NCI-H1436 (cell line): ENCODE data around the gene RASAL2.
"Not testable (repeated sequence)": the region's sequence is repeated elsewhere in the genome, so short reads cannot be mapped to it uniquely, and the experiment has no call there.

Source experiments
- DNase-seq: peaks from one replicate; lab custom pipeline; 2025; lab: John Stamatoyannopoulos, UW

Gene RASAL2

GRCh38 chr1:178345807-178346206, 251.9 kb downstream of the RASAL2 start:
- DNase-seq: no peak

GRCh38 chr1:178349801-178350200, 255.9 kb downstream of the RASAL2 start:
- no peak for DNase-seq

DNA sequence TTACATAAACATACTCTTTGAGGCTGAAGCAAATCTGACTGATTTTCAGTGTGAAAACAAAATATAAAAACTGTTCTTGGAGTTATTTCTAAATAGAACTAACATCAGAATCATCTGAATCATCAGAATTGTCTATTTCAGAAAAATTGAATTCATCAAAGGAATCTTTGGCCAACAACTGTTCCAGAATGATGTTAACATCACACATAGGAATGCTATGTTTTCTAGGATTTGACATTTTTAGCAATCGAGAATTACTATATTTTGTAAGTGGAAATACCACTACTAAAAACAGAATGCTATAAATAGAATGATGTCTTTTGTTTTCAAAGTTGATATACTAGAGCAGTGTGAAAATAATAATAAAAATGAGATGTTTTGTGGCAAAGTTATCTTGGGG, 258.0 kb downstream of the RASAL2 start:
- not testable (repeated sequence) for DNase-seq

GRCh38 chr1:178352790-178353416, 259.0 kb downstream of the RASAL2 start:
- DNase-seq: no peak

DNA sequence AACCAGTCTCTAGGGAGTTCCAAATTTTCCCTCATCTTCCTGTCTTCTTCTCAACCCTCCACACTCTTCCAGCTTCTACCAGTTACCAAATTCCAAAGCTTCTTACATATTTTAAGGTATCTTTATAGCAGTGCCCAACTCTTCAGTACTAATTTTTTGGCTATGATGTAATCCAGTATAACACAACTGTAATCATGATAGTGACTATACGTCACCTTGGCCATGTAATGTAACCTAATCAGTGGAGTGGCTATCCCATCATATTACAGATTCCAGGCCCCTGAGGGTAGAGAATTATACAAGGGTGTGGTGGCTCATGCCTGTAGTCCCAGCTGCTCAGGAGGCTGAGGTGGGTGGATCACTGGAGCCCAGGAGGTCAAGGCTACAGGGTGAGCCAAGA, 259.6 kb downstream of the RASAL2 start:
- DNase-seq: no peak

DNA sequence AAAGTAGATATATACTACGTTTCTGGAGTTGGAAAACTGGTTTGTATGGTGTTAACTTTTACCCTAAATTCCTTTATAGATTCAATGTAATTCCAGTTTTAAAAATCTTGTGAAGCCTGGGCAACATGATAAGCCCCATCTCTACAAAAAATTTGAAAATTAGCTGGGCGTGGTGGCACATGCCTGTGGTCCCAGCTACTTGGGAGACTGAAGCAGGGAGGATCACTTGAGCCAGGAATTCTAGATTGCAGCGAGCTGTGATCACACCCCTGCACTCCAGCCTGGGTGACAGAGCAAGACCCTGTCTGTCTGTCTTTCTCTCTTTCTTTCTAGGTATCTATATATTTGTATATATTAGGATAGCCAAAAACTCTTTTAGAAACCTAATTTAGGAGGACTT, 260.9 kb downstream of the RASAL2 start:
- DNase-seq: no peak

DNA sequence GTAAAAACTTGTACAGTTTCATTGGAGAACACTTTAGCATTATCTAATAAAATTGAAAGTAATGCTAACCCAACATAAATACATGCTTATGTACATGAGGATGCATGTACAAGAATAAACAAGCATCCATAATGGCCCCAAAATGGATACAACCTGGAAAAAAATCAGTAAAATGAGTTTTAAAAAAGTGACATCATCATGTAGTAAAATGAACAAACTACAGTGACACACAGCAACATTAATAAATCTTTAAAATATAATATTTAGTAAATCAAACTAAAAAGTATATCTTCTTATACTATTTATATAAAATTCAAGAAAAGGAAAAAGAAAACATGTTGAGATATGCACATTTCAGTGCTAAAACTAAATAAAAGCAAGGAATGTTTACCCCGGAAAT, 262.4 kb downstream of the RASAL2 start:
- no peak for DNase-seq

GRCh38 chr1:178358456-178358855, 264.6 kb downstream of the RASAL2 start:
- no peak for DNase-seq

- DNase-seq: no peak
Observed at GRCh38 chr1:178360421-178360820, 266.5 kb downstream of the RASAL2 start.

GRCh38 chr1:178361847-178362246, 267.9 kb downstream of the RASAL2 start:
- DNase-seq: no peak

DNA sequence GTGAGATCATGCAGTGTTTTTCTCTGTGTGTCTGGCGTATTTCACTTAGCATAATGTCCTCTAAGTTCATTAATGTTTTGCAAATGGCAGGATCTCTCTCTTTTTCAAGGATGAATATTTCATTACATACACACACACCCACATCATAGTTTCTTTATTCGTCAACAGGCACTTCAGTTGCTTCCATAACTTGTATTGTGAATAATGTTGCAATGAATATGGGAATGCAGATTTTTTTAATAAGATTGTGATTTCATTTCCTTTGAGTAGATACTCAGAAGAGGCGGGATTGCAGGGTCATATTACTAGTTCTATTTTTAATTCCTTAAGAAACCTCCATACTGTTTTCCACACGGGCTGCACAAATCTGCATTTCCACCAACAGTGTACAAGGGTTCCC, 268.8 kb downstream of the RASAL2 start:
- no peak for DNase-seq

DNA sequence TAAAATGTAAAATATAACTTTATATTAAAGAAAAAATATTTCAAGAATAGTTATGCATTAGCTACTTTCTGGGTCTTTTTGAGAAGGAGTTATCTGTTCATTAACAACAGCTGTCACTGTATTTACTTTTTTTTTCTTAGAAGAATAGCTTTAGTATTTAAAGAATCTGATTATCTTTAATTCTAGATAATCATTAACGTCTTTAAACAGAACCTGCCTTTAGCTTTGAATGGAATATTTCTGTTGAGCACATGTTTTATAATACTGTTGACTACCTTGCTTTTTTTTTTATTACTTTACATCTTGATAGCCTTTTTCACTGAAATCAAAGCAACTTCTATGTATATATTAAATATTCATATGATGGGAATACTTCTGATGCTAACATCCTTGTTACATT, 270.9 kb downstream of the RASAL2 start:
- no peak for DNase-seq

GRCh38 chr1:178367151-178367550, 273.2 kb downstream of the RASAL2 start:
- no peak for DNase-seq

DNA sequence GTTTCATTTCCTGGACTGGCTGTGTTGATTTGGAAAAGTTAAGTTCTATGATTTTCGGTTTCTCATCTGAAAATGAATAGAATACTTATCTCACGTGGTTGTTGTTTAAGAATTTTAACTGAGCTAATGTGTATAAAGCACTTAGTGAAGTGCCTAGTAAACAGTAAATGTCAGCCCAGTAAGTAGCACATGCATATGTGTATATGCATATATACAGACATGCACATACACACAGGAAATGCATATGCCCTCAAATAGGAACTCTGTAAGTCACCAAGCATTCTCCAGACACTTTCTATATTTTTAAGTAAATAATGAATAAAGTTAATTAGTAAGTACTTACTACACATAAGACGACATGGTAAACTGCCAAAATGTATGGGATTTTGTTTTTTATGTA, 274.3 kb downstream of the RASAL2 start:
- no peak for DNase-seq

DNA sequence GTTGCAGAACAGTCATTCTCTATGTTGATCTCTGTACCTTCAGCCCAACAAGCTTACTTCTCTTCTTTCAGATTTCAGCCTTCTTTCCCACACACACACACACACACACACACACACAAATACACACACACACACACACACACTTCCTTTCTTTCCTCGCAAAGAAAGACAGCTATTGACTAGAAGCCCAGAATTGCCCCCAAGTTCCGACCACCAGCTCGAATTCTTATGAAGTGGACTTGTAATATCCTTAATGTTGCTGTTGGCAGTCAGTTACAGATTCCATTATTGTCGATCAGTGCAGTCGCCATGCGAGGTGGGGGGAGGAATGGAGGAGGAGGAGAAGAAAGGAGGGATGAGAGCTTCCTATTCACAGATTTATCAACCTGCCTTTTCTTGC, 277.3 kb downstream of the RASAL2 start:
- no peak for DNase-seq

DNA sequence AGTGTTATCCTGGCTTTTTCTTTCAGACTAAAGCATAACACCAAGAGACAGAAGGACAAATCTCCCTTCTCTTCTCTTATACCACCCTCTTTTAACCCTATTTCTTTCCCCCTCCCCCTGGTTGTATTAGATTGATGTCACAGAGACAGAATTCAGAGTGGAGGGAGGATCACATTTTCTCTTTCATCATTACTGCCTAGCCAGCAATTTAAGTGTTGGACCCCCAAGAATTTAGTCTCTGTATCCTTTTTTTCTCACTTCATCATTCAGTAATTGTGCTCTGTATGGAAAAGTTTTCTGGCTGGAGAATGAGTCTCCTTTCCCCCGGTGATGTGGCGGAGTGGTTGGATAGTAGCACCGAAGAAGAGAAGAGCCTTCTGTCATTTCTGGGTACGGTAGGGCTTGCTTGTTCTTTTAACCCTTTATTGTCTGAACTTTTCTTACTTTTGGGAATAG, 278.1 kb downstream of the RASAL2 start:
- DNase-seq: no peak

GRCh38 chr1:178374016-178374415, 280.1 kb downstream of the RASAL2 start:
- DNase-seq: no peak

DNA sequence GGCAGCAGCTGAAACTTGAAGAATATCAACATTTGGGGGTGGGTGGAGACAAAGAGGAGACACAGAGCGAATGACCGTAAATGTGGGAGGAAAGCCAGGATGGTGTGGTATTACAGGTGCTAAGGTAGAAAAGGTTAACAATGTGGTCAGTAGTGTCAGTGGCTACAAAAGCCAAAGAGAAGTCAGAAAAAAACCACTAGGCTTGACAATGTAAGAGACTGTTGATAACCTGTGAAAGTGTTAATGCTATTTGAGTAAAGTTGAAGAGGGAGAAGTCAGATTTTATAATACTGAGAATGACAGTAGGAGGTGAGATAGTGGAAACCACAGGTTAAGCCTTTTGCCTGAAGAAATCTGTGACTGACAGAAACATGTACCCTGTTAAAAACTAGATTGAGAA, 282.1 kb downstream of the RASAL2 start:
- DNase-seq: no peak

DNA sequence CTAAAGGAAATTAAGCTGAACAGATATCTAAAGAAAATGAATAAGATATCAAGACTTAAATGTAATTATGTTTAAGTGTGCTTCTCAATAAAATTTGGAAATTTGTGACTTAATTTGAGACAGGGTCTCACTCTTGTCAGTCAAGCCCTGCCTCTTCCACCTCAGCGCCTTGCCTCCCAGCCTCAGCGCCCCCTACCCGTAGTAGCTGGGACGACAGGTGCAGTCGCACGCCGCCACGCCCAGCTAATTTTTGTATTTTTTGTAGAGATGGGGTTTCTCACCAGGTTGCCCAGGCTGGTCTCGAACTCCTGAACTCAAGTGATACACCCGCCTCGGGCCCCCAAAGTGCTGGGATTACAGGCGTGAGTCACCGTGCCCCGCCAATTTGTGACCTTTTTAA, 285.9 kb downstream of the RASAL2 start:
- DNase-seq: no peak

DNA sequence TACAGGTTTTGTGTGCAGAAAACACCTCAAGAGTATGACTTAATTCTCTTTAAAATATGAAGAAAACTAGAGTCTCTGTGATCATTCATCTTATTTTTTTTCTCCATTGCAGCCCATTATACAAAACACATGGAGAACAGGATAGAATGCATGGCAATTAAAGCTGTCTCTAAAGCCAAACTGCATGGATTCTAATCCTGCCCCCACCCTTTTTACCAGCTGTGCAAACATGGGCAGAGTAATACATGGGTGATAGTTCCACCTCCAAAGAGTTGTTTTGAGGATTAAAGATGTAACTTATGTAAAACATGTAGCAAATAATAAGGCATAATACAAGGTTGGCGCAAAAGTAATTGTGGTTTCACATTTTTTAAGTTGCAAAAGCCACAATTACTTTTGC, 288.5 kb downstream of the RASAL2 start:
- no peak for DNase-seq

DNA sequence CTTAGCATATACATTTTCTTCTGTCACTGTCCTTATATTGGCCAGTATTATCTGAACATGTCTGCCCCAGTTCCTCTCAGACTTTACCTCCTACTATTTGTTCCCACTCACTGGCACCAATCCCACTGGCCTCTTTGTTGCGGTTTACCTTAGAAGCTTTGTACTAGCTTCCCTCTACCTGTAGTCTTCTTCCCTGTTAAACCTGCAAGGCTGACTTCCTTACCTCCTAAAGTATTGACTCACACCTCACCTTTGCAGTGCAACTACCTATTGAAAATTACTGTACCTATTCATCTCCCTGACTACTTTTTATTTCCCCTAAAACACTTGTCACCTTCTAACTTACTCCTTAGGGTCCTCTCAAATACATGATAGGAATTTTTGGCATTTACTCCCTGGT, 291.8 kb downstream of the RASAL2 start:
- no peak for DNase-seq

GRCh38 chr1:178388418-178389145, 294.7 kb downstream of the RASAL2 start:
- no peak for DNase-seq

DNA sequence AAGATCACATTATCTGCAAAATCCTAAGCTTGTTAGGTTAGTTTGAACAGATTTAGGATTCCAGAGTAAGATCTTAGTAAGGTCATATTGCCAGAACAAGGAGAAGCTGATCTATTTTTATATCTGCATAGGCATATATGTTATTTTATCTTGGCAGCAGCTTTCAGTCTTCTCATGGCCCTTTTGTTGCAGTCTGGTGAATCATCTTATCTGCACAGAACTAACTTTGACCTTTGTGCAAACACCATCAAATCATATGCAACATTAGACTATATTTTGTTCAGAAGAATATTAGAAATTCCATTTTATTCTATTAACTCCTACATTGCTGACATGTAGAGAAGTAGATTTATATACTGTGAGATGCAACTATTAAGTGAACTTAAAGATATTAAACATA, 295.5 kb downstream of the RASAL2 start:
- DNase-seq: no peak

- DNase-seq: not testable (repeated sequence)
Observed at GRCh38 chr1:178390280-178390679, 296.4 kb downstream of the RASAL2 start.
